CD4-positive, alpha-beta T cell (primary cell): ENCODE data around the gene NDUFS6. TPM values are rescaled to one million over a fixed set of nuclear protein-coding genes. Genes with fewer than 3 reads are reported as not detected.

ENCODE experiments used
- ATAC-seq: fragments of 200-7000 bp; cut with Tn5 transposase; one replicate; pipeline ENCODE4 v1.10.0; 2022; ENCODE audit warnings: mild to moderate bottlenecking; ENCODE audit not compliant: poor library complexity
- CTCF ChIA-PET: fragments of 350-600 bp; sonication (Branson Sonifier 250); formaldehyde crosslinking; loops from one replicate; lab custom pipeline; 2021; ENCODE audit warnings: antibody characterized with exemption, inconsistent platforms; lab: Charles Lee
- POLR2A ChIA-PET: fragments of 350-600 bp; sonication (Branson Sonifier 250); formaldehyde crosslinking; loops from one replicate; lab custom pipeline; 2021; ENCODE audit warnings: antibody characterized with exemption, inconsistent platforms; lab: Charles Lee
- DNase-seq, 14 experiments: peaks; one replicate each; pipeline ENCODE4 v3.0.0-alpha.2; 2013 to 2020; ENCODE audit warnings: mixed read lengths in 2 of 14
- H3K27ac ChIP-seq, 2 donors: one replicate each; pipeline versions ENCODE4 v1.5.1 to v1.7.0; 2013; ENCODE audit warnings: low read length in 2 of 2, low read depth in 1 of 2, mild to moderate bottlenecking in 1 of 2
- H3K27me3 ChIP-seq, 2 experiments: 1 replicate in 1 of 2; 2 replicates in 1 of 2; pipeline versions ENCODE4 v1.6.1 to v1.7.0; 2013; ENCODE audit warnings: low read length in 2 of 2, control low read depth in 1 of 2, mild to moderate bottlenecking in 1 of 2, moderate library complexity in 1 of 2; ENCODE audit not compliant: insufficient read depth in 2 of 2, control insufficient read depth in 1 of 2
- H3K36me3 ChIP-seq: one replicate; pipeline ENCODE4 v1.6.1; 2013; ENCODE audit warnings: low read length, control low read depth; ENCODE audit not compliant: insufficient read depth
- H3K4me1 ChIP-seq: one replicate; pipeline ENCODE4 v1.6.1; 2013; ENCODE audit warnings: low read length, control low read depth; ENCODE audit not compliant: insufficient read depth
- H3K4me3 ChIP-seq: one replicate; pipeline ENCODE4 v1.5.1; 2013; ENCODE audit warnings: mild to moderate bottlenecking, low read length, moderate library complexity
- H3K9me3 ChIP-seq, 2 experiments: 1 replicate in 1 of 2; 2 replicates in 1 of 2; pipeline versions ENCODE4 v1.6.1 to v1.7.0; 2013; ENCODE audit warnings: low read length in 2 of 2, mild to moderate bottlenecking in 2 of 2, control low read depth in 1 of 2, moderate library complexity in 1 of 2; ENCODE audit not compliant: control insufficient read depth in 1 of 2, insufficient read depth in 1 of 2
- H3K27ac Mint-ChIP-seq: one replicate; pipeline ENCODE4 v1.8.0; 2020; ENCODE audit warnings: mixed read lengths
- H3K27me3 Mint-ChIP-seq: one replicate; pipeline ENCODE4 v1.8.0; 2021; ENCODE audit warnings: mixed read lengths
- H3K36me3 Mint-ChIP-seq: one replicate; pipeline ENCODE4 v1.8.0; 2021; ENCODE audit warnings: low read depth, mixed read lengths
- H3K4me1 Mint-ChIP-seq: one replicate; pipeline ENCODE4 v1.8.0; 2021; ENCODE audit warnings: low read depth, mixed read lengths
- H3K4me3 Mint-ChIP-seq: one replicate; pipeline ENCODE4 v1.8.0; 2020; ENCODE audit warnings: mild to moderate bottlenecking, mixed read lengths
- H3K9me3 Mint-ChIP-seq: one replicate; pipeline ENCODE4 v1.8.0; 2020; ENCODE audit warnings: mixed read lengths
- CTCF ChIP-seq: fragments of 200-600 bp; IDR thresholded peaks from one replicate; pipeline ENCODE4 v1.8.0; 2022; ENCODE audit warnings: antibody characterized with exemption, mild to moderate bottlenecking
- intact Hi-C, 2 experiments: fragments of 100-400 bp; cut with DNase I in 1 of 2; cut with micrococcal nuclease in 1 of 2; formaldehyde crosslinking; loops; one replicate each; pipeline versions ENCODE4 v1.15.1 to v1.9.0; 2023 to 2025; cut with DNase I, micrococcal nuclease
- total RNA-seq, 174 experiments: library from RNA in 2 of 174; stranded (reverse) in 2 of 174; gene quantifications; one replicate each; pipeline ENCODE4 v1.2.3 and lab custom pipeline; 2021 to 2026

Gene NDUFS6
- total RNA-seq, 2 experiments from 2014 or later = 13.1 to 17.5 TPM

- peaks cover 43% of the 10 kb centered on the region for H3K27me3 Mint-ChIP-seq
- ATAC-seq = no peak
Measured at GRCh38 chr5:1838013-1838412, 36.8 kb downstream of the NDUFS6 start.

GRCh38 chr5:1840071-1840547 lies 38.9 kb downstream of the NDUFS6 start:
- no peak overlapping the region for H3K4me3 Mint-ChIP-seq
- CTCF ChIA-PET = no interaction called here

More at GRCh38 chr5:1838013-1838412, 36.8 kb downstream of the NDUFS6 start:
- Histone ChIP-seq H3K27ac (no peak overlapping the region), H3K9me3 (peaks cover 0 to 11% of the 10 kb centered on the region in 2 experiments), H3K4me1 (no peaks in the 10 kb centered on the region), H3K36me3 (no peaks in the 10 kb centered on the region), H3K27me3 (peaks cover 2 to 13% of the 10 kb centered on the region in 2 experiments), H3K4me3 (no peak overlapping the region)
- intact Hi-C loops = no loop called here
- no peaks in the 10 kb centered on the region for H3K4me1 Mint-ChIP-seq
- no peaks in the 10 kb centered on the region for H3K9me3 Mint-ChIP-seq
- no peak overlapping the region for H3K27ac Mint-ChIP-seq
- ChIA-PET CTCF (no interaction called here), POLR2A (no interaction called here)
- no peak for TF ChIP-seq CTCF
- no peak for DNase-seq
- no peaks in the 10 kb centered on the region for H3K36me3 Mint-ChIP-seq
- H3K4me3 Mint-ChIP-seq = no peak overlapping the region

GRCh38 chr5:1840741-1841521 lies 39.7 kb downstream of the NDUFS6 start:
- Mint-ChIP-seq H3K27me3 (peaks cover 32% of the 10 kb centered on the region), H3K27ac (no peak overlapping the region), H3K4me3 (no peak overlapping the region), H3K9me3 (no peaks in the 10 kb centered on the region), H3K36me3 (no peaks in the 10 kb centered on the region), H3K4me1 (no peaks in the 10 kb centered on the region)
- intact Hi-C loops = no loop called here
- Histone ChIP-seq H3K4me3 (no peak overlapping the region), H3K27me3 (peaks cover 2 to 16% of the 10 kb centered on the region in 2 experiments), H3K4me1 (no peaks in the 10 kb centered on the region), H3K27ac (no peak overlapping the region), H3K36me3 (no peaks in the 10 kb centered on the region), H3K9me3 (peaks cover 0 to 12% of the 10 kb centered on the region in 2 experiments)
- ChIA-PET POLR2A (no interaction called here), CTCF (no interaction called here)
- ATAC-seq (no peak), DNase-seq (no peak)
- no peak for TF ChIP-seq CTCF

More at GRCh38 chr5:1840071-1840547, 38.9 kb downstream of the NDUFS6 start:
- Mint-ChIP-seq H3K27me3 (peaks cover 38% of the 10 kb centered on the region), H3K9me3 (no peaks in the 10 kb centered on the region), H3K36me3 (no peaks in the 10 kb centered on the region), H3K4me1 (no peaks in the 10 kb centered on the region), H3K27ac (no peak overlapping the region)
- no peak overlapping the region for H3K27ac ChIP-seq
- DNase-seq = no peak
- POLR2A ChIA-PET = no interaction called here
- ATAC-seq = no peak
- TF ChIP-seq CTCF = no peak
- no peak overlapping the region for H3K4me3 ChIP-seq
- peaks cover 2 to 16% of the 10 kb centered on the region in 2 experiments for H3K27me3 ChIP-seq
- H3K9me3 ChIP-seq = peaks cover 0 to 11% of the 10 kb centered on the region in 2 experiments
- no peaks in the 10 kb centered on the region for H3K36me3 ChIP-seq
- intact Hi-C loops = no loop called here
- no peaks in the 10 kb centered on the region for H3K4me1 ChIP-seq
